ENCODE measurements around the gene LAMTOR4.

GRCh38 chr7:100191775-100192174, 43.1 kb downstream of the LAMTOR4 start:
- TF ChIP-seq CTCF (optimal IDR thresholded peaks at IDR 0.05 in 1 of 3, IDR thresholded peaks at IDR 0.05 in 1 of 3, conservative IDR thresholded peaks at IDR 0.05 in 1 of 3; ENCODE audit: extremely low read depth in 1 of 3, insufficient read depth in 2 of 3, low read length in 3 of 3) (no peak), EZH2 (IDR thresholded peaks at IDR 0.05; ENCODE audit: low read length) (no peak)

Measured in keratinocyte (primary cell).